Endothelial cell of umbilical vein (primary cell): ENCODE data around the gene MERTK. TPM values are rescaled to one million over a fixed set of nuclear protein-coding genes. Genes with fewer than 3 reads are reported as not detected.
A peak's percentile ranks its signal among the peaks of the same experiment; 100 is the strongest.

ENCODE experiments used
- BruUV-seq: library from RNA; stranded (reverse); fragments of 400-500 nt; replicated peaks from 2 replicates; lab custom pipeline; 2021; lab: Mats Ljungman, UMichigan
- CTCF ChIA-PET: fragments of 300-600, 350-600 bp; sonication (Branson Sonifier 250); formaldehyde crosslinking; loops from one replicate; lab custom pipeline; 2021; ENCODE audit warnings: antibody characterized with exemption, inconsistent platforms; lab: Charles Lee
- POLR2A ChIA-PET: fragments of 300-600, 350-600 bp; sonication (Branson Sonifier 250); formaldehyde crosslinking; loops from one replicate; lab custom pipeline; 2021; ENCODE audit warnings: antibody characterized with exemption, inconsistent platforms; lab: Charles Lee
- DNase-seq: peaks from one replicate; pipeline ENCODE4 v3.0.0-alpha.2; 2011; ENCODE audit warnings: low read depth, low spot score
- FAIRE-seq: peaks from 2 replicates; lab custom pipeline; 2011; peaks lifted over from hg19 to GRCh38; lab: Jason Lieb, UNC
- H2AFZ ChIP-seq: 2 replicates; pipeline ENCODE4 v1.6.0; 2012; ENCODE audit warnings: low read depth, low read length, control low read depth, inconsistent platforms
- H3K27ac ChIP-seq: 2 replicates; pipeline ENCODE4 v1.5.1; 2011; ENCODE audit warnings: low read depth, mild to moderate bottlenecking, control low read depth, low read length, moderate library complexity; ENCODE audit not compliant: insufficient read depth
- H3K27me3 ChIP-seq, 2 experiments: 2 replicates each; pipeline versions ENCODE4 v1.6.0 to v1.6.1; 2011; ENCODE audit warnings: low read length in 2 of 2, mixed read lengths in 1 of 2; ENCODE audit not compliant: control insufficient read depth in 2 of 2, insufficient read depth in 2 of 2
- H3K36me3 ChIP-seq, 2 experiments: 2 replicates in 1 of 2; 3 replicates in 1 of 2; pipeline ENCODE4 v1.5.1; 2011; ENCODE audit warnings: low read length in 2 of 2, mild to moderate bottlenecking in 1 of 2, moderate library complexity in 1 of 2; ENCODE audit not compliant: control insufficient read depth in 2 of 2, insufficient read depth in 2 of 2; ENCODE audit errors: extremely low read depth in 1 of 2
- H3K4me1 ChIP-seq: 3 replicates; pipeline ENCODE4 v1.5.1; 2011; ENCODE audit warnings: mild to moderate bottlenecking, low read length; ENCODE audit not compliant: control insufficient read depth, insufficient read depth; ENCODE audit errors: extremely low read depth
- H3K4me2 ChIP-seq: 2 replicates; pipeline ENCODE4 v1.6.1; 2011; ENCODE audit warnings: low read length, control low read depth, mixed read lengths; ENCODE audit not compliant: insufficient read depth
- H3K4me3 ChIP-seq, 3 experiments: fragments of 200-600 bp in 1 of 3; sonication (generic), shearing (Covaris generic) in 1 of 3; replicated peaks in 1 of 3; 2 replicates each; pipeline ENCODE4 v1.5.1; 2011 to 2016; ENCODE audit warnings: control low read depth in 3 of 3, low read length in 3 of 3, mild to moderate bottlenecking in 2 of 3, inconsistent platforms in 1 of 3, low read depth in 1 of 3, moderate library complexity in 1 of 3; ENCODE audit not compliant: insufficient read depth in 1 of 3
- H3K79me2 ChIP-seq: 2 replicates; pipeline ENCODE4 v1.6.0; 2012; ENCODE audit warnings: low read length, inconsistent platforms; ENCODE audit not compliant: control insufficient read depth, insufficient read depth
- H3K9ac ChIP-seq: replicated peaks from 2 replicates; pipeline ENCODE3; 2011; ENCODE audit warnings: low read length, control low read depth; ENCODE audit not compliant: insufficient read depth; ENCODE audit errors: extremely low read depth
- H3K9me1 ChIP-seq: replicated peaks from 3 replicates; pipeline ENCODE4 v1.6.0; 2011; ENCODE audit warnings: mild to moderate bottlenecking, low read length; ENCODE audit not compliant: control insufficient read depth, insufficient read depth; ENCODE audit errors: extremely low read depth
- H3K9me3 ChIP-seq: replicated peaks from 2 replicates; pipeline ENCODE4 v1.5.1; 2012; ENCODE audit warnings: low read length, inconsistent platforms; ENCODE audit not compliant: control insufficient read depth, insufficient read depth
- H4K20me1 ChIP-seq: replicated peaks from 2 replicates; pipeline ENCODE3; 2011; ENCODE audit warnings: mild to moderate bottlenecking, low read length; ENCODE audit not compliant: control insufficient read depth, insufficient read depth; ENCODE audit errors: extremely low read depth
- EZH2 ChIP-seq: IDR thresholded peaks from 2 replicates; pipeline ENCODE4 v1.6.1; 2012; ENCODE audit warnings: borderline replicate concordance, low read depth, mild to moderate bottlenecking, moderate library complexity, low read length, inconsistent platforms; ENCODE audit not compliant: severe bottlenecking
- FOS ChIP-seq: IDR thresholded peaks from 2 replicates; pipeline ENCODE4 v1.6.1; 2011; ENCODE audit warnings: mild to moderate bottlenecking, low read length, moderate library complexity, borderline replicate concordance; ENCODE audit not compliant: insufficient read depth
- GATA2 ChIP-seq: IDR thresholded peaks from 2 replicates; pipeline ENCODE4 v1.7.0; 2011; ENCODE audit warnings: low read depth, mild to moderate bottlenecking, moderate library complexity, mixed read lengths, low read length; ENCODE audit not compliant: insufficient read length, insufficient read depth
- JUN ChIP-seq: IDR thresholded peaks from 2 replicates; pipeline ENCODE4 v1.6.1; 2011; ENCODE audit warnings: borderline replicate concordance, low read depth; ENCODE audit not compliant: insufficient read length, insufficient read depth
- MAX ChIP-seq: IDR thresholded peaks from 2 replicates; pipeline ENCODE4 v1.6.1; 2011; ENCODE audit not compliant: insufficient read depth, insufficient read length
- POLR2AphosphoS5 ChIP-seq: IDR thresholded peaks from 2 replicates; pipeline ENCODE4 v1.6.1; 2012; ENCODE audit warnings: low read depth, mild to moderate bottlenecking, control low read depth, low read length, moderate library complexity; ENCODE audit not compliant: insufficient read depth
- dilution Hi-C: fragments of 300-500 bp; cut with MboI; formaldehyde crosslinking; loops from one replicate; pipeline ENCODE4 v1.15.0; 2019; ENCODE audit warnings: low sequenced_read_pairs; ENCODE audit not compliant: extremely low pct_ligation_motif_present
- intact Hi-C: fragments of 100-400 bp; cut with micrococcal nuclease; formaldehyde crosslinking; loops from one replicate; pipeline ENCODE4 v1.10.0; 2022
- polyA plus RNA-seq, 4 experiments: library from polyadenylated mRNA; depleted of rRNA in 3 of 4; stranded (reverse) in 3 of 4; unstranded in 1 of 4; fragments of >200 nt; gene quantifications; 2 replicates each; pipeline versions ENCODE4 v1.2.1 to v1.2.3, GENCODE V29; 2011 to 2012; ENCODE audit warnings: missing spikeins in 1 of 4
- total RNA-seq: library from RNA; stranded (reverse); gene quantifications from 2 replicates; pipeline ENCODE4 v1.2.3, GENCODE V29; 2021
- TF ChIP-seq, protein P1 (sequence below), 2 donors: IDR thresholded peaks; 1 replicate in 1 of 2; 2 replicates in 1 of 2; pipeline ENCODE4 v1.5.1; 2011; ENCODE audit warnings: low read length in 2 of 2, mild to moderate bottlenecking in 2 of 2, moderate library complexity in 2 of 2, control low read depth in 1 of 2, inconsistent platforms in 1 of 2, low read depth in 1 of 2; ENCODE audit not compliant: insufficient read depth in 1 of 2; ENCODE audit errors: extremely low read depth in 1 of 2

MERTK gene
- total and polyA plus RNA-seq, 2 donors (not counting 3 experiments of a cell fraction or from before 2014, with no cell fraction given) = 37.3 to 39.6 TPM

DNA sequence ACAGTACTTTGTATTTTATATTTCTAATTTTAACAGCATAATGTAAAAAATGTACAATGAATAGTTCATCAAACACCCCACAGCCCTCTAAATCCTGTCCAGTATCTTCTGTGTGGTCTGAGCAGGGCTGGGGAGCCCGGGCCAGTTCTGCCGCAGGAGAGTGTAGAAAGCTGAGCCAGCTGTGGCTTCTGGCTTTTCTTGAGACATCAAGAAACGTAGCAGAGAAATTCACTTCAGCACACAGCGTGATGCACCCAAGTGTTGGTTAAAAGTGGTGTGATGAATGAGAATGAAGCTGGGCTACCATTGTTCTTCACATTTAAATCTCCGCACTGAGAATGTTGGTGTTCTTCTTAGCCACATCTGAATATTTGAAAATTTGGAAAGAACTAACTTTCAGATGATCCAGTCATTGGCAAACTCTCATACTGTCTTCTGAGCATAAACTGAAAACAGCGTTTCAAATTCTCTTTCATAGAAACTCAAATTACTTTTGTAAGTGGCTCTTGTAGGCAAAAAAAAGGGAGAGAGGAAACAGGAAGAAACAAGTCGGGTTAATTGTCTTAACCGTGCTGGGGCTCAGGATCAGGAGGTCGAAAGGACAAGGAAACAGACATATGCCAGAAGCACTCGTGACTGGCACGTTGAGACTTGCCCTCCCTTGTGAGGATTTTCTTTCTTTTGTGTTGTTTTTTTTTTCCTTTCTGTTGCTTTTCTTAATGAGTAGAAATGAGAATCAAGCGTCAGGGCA lies 133.2 kb downstream of the MERTK start:
- Histone ChIP-seq H3K4me2 (peak overlapping the region; percentile 53), H3K27me3 (no peaks in the 10 kb centered on the region), H3K27ac (peak overlapping the region; percentile 65), H3K79me2 (no peaks in the 10 kb centered on the region), H3K9me3 (no peaks in the 10 kb centered on the region), H3K36me3 (no peaks in the 10 kb centered on the region), H3K4me3 (no peak overlapping the region), H4K20me1 (no peaks in the 10 kb centered on the region), H2AFZ (peak overlapping the region; percentile 42), H3K4me1 (peaks cover 42% of the 10 kb centered on the region), H3K9ac (peak overlapping the region; percentile 42), H3K9me1 (no peaks in the 10 kb centered on the region)
- CTCF ChIA-PET = interaction anchor here (1.1 to 2.2 kb wide), 4 partner anchors 16 to 144 kb away, joined by 4 to 9 read pairs (median 8); no protein-coding TSS in a partner anchor
- intact Hi-C loops = loop anchor here (1.0 kb wide), 1 partner anchor 133 kb away; the partner anchor contains the start of gene MERTK
- no peak for TF ChIP-seq JUN
- TF ChIP-seq FOS = no peak
- TF ChIP-seq EZH2 = no peak
- peak; percentile 41 for TF ChIP-seq POLR2AphosphoS5
- TF ChIP-seq, protein P1, sequence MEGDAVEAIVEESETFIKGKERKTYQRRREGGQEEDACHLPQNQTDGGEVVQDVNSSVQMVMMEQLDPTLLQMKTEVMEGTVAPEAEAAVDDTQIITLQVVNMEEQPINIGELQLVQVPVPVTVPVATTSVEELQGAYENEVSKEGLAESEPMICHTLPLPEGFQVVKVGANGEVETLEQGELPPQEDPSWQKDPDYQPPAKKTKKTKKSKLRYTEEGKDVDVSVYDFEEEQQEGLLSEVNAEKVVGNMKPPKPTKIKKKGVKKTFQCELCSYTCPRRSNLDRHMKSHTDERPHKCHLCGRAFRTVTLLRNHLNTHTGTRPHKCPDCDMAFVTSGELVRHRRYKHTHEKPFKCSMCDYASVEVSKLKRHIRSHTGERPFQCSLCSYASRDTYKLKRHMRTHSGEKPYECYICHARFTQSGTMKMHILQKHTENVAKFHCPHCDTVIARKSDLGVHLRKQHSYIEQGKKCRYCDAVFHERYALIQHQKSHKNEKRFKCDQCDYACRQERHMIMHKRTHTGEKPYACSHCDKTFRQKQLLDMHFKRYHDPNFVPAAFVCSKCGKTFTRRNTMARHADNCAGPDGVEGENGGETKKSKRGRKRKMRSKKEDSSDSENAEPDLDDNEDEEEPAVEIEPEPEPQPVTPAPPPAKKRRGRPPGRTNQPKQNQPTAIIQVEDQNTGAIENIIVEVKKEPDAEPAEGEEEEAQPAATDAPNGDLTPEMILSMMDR (IDR thresholded peaks at IDR 0.05; ENCODE audit: extremely low read depth in 1 of 2, insufficient read depth in 1 of 2, low read depth in 1 of 2, low read length in 2 of 2) = no peak
- TF ChIP-seq MAX = no peak
- TF ChIP-seq GATA2 = no peak
- BruUV-seq = TSS peak; percentile 86
- DNase-seq (peak; percentile 88), FAIRE-seq (peak; percentile 80)
- POLR2A ChIA-PET = interaction anchor here (0.8 kb wide), 1 partner anchor 12 kb away, joined by 3 read pairs; no protein-coding TSS in a partner anchor
- dilution Hi-C loops = no loop called here
